H1 (cell line): ENCODE measurements around the gene SLC6A19. TPM values are rescaled to one million over a fixed set of nuclear protein-coding genes. Genes with fewer than 3 reads are reported as not detected.

Experiments
- EP300 ChIP-seq, 2 experiments: IDR thresholded peaks; 1 replicate in 1 of 2; 2 replicates in 1 of 2; pipeline ENCODE4 v1.6.1; 2011 to 2012; ENCODE audit warnings: low read depth in 2 of 2, low read length in 2 of 2, mild to moderate bottlenecking in 2 of 2, borderline replicate concordance in 1 of 2, inconsistent platforms in 1 of 2, moderate library complexity in 1 of 2
- HDAC2 ChIP-seq, 2 experiments: fragments of 300-600 bp in 1 of 2; sonication (generic) in 1 of 2; IDR thresholded peaks; 2 replicates each; pipeline ENCODE4 v1.6.1; 2011 to 2012; ENCODE audit warnings: low read depth in 2 of 2, low read length in 2 of 2, mild to moderate bottlenecking in 2 of 2, moderate library complexity in 2 of 2, borderline replicate concordance in 1 of 2, inconsistent platforms in 1 of 2
- JUN ChIP-seq: IDR thresholded peaks from 2 replicates; pipeline ENCODE4 v1.6.1; 2011; ENCODE audit warnings: low read depth, mild to moderate bottlenecking, improper control_type of control experiment, low read length
- POU5F1 ChIP-seq: IDR thresholded peaks from 2 replicates; pipeline ENCODE4 v1.6.1; 2011; ENCODE audit warnings: low read depth, mild to moderate bottlenecking, low read length, moderate library complexity
- SIN3A ChIP-seq, 2 experiments: IDR thresholded peaks in 1 of 2; conservative IDR thresholded peaks in 1 of 2; 2 replicates each; pipeline ENCODE4 v1.6.1; 2011 to 2012; ENCODE audit warnings: low read length in 2 of 2, improper control_type of control experiment in 1 of 2, low read depth in 1 of 2, mild to moderate bottlenecking in 1 of 2
- polyA plus RNA-seq, 7 experiments: library from polyadenylated mRNA; depleted of rRNA in 3 of 7; stranded (reverse) in 5 of 7; unstranded in 2 of 7; fragments of >200 nt in 5 of 7; fragments of 200-250 nt in 2 of 7; gene quantifications; 1 replicate in 5 of 7; 2 replicates in 1 of 7; 4 replicates in 1 of 7; pipeline versions ENCODE4 v1.2.1 to v1.2.3, GENCODE V29; 2011 to 2013; ENCODE audit warnings: missing spikeins in 2 of 7, mixed read lengths in 2 of 7
- total RNA-seq: library from RNA; stranded (reverse); fragmentation: NEBNext Ultra II Directional; extraction: Animal tissue kit (Norgen Biotek cat#: 25700); gene quantifications from 2 replicates; pipeline ENCODE4 v1.2.1, GENCODE V29; 2021

Gene SLC6A19
- total and polyA plus RNA-seq, 2 of the 8 experiments (the other 6 are each of a cell fraction or from before 2014, with no cell fraction given): 0.02 TPM; not detected in 1

DNA sequence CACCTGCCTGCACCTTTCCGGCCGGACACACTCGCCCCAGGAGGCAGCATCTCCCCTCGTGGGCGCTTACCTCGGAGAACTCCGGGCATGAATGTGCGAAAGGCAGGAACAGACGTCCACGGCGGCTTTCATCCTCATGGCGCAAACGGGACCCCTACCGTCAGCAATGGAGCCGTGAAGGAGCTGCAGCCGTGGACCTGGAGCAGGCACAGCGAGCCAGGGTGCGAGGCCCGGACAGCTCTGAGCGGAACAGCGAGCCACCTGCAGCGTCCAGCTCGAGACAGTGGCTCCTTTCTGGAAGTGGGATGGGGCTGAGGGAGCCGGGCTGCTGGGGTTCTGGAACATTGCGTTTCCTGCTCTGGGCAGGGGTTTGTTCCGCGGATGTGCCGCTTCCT is 7.8 kb upstream of the SLC6A19 start (continued):
- TF ChIP-seq SIN3A (conservative IDR thresholded peaks at IDR 0.05 in 1 of 2, IDR thresholded peaks at IDR 0.05 in 1 of 2; ENCODE audit: low read depth in 1 of 2, low read length in 2 of 2) (no peak), JUN (no peak), POU5F1 (no peak), HDAC2 (IDR thresholded peaks at IDR 0.05; ENCODE audit: borderline replicate concordance in 1 of 2, low read depth in 2 of 2, low read length in 2 of 2) (no peak), EP300 (IDR thresholded peaks at IDR 0.05; ENCODE audit: borderline replicate concordance in 1 of 2, low read depth in 2 of 2, low read length in 2 of 2) (no peak)
- TF ChIP-seq, all 59 proteins: peak for 0
